Measurements from ENCODE around the gene DPP6. TPM values are rescaled to one million over a fixed set of nuclear protein-coding genes. Genes with fewer than 3 reads are reported as not detected.

The DPP6 gene
- total and polyA plus RNA-seq, 9 of the 15 experiments (the other 6 are each of a cell fraction or from before 2014, with no cell fraction given), result not detected

DNA sequence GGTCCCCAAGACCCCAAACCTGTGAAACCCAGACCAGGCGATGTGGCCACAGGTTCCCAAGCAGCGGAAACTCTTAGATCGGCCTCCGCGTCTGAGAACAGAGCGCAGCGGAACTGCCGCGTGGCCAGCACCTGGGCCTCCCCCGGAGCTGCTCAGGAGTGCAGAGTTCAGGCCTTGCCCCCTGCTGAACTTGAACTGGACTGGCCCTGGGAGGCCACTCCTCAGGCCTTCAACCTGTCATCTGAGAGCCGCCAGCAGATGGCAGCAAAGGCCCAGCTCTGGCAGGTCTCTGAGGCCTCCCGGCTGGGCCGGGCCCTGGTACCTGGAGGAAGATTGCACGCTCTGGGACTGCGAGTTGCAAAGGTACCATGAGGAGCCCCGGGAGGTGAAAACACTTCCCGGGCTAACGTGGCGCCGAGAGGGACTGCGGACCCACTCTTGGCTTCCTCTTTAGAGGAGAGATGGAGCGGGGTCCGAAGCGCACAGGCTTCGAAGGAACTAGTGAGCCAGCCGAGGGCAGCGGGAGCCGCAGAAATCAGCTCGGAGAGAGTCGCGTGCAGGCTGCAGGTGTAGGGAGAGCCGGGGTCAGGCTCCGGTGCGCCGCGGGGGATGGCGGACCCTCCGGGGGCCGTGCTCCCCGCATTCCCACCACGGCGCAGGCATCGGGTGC lies 861.6 kb downstream of the DPP6 start (continued):
- no peak for TF ChIP-seq MCM2 (IDR thresholded peaks at IDR 0.05; ENCODE audit: low read depth)
- TF ChIP-seq ATF1 (CRISPR knock-in tag; IDR thresholded peaks at IDR 0.05), result no peak
- no peak for TF ChIP-seq ATF1 (tag; IDR thresholded peaks at IDR 0.05)
- TF ChIP-seq HES1 (IDR thresholded peaks at IDR 0.05; ENCODE audit: low read depth), result no peak
- TF ChIP-seq SRF (CRISPR knock-in tag; IDR thresholded peaks at IDR 0.05), result 0 out of 4 replicates have a peak, but pooled peaks of 1 of the 2 experiments have one; percentile 19
- TF ChIP-seq ESRRA (IDR thresholded peaks at IDR 0.05; ENCODE audit: borderline replicate concordance, low read depth), result peak; percentile 20; the same call in 1 of the 2 replicates
- no peak for TF ChIP-seq ZNF263 (CRISPR knock-in tag; IDR thresholded peaks at IDR 0.05; ENCODE audit: borderline replicate concordance)
- TF ChIP-seq ZFP1 (CRISPR knock-in tag; IDR thresholded peaks at IDR 0.05), result no peak
- no peak for TF ChIP-seq ARID3A (IDR thresholded peaks at IDR 0.05; ENCODE audit: borderline replicate concordance, low read depth, low read length)
- TF ChIP-seq SRSF3 (IDR thresholded peaks at IDR 0.05; ENCODE audit: insufficient read depth, low read length), result no peak
- TF ChIP-seq STAT6 (CRISPR knock-in tag; IDR thresholded peaks at IDR 0.05), result peak; percentile 62; the same call in 1 of the 2 replicates
- peak; percentile 65; the same call in 1 of the 2 replicates for TF ChIP-seq NR2C2 (CRISPR knock-in tag; IDR thresholded peaks at IDR 0.05)
- TF ChIP-seq NR2C2 (tag; IDR thresholded peaks at IDR 0.05), result peak; percentile 62
- TF ChIP-seq SP2 (IDR thresholded peaks at IDR 0.05; ENCODE audit: extremely low read depth, low read depth, low read length, poor library complexity, severe bottlenecking), result no peak
- TF ChIP-seq MAZ (CRISPR knock-in tag; conservative IDR thresholded peaks at IDR 0.05 in 1 of 2, IDR thresholded peaks at IDR 0.05 in 1 of 2), result peak in 1 of 2 experiments; percentile 44; a peak in 2 of 4 replicates
- no peak for TF ChIP-seq AFF1 (IDR thresholded peaks at IDR 0.05; ENCODE audit: low read depth in 1 of 2, partially characterized antibody in 2 of 2)
- TF ChIP-seq DNMT1 (IDR thresholded peaks at IDR 0.05), result no peak
- peak; percentile 67 for TF ChIP-seq RB1 (IDR thresholded peaks at IDR 0.05; ENCODE audit: low read depth)
- 0 out of 2 replicates have a peak, but pooled peaks have one; percentile 38 for TF ChIP-seq SP1 (CRISPR knock-in tag; IDR thresholded peaks at IDR 0.05)
